ENCODE measurements around the gene TFF2.

TFF2 gene

GRCh38 chr21:42301371-42302075, 49.3 kb downstream of the TFF2 start:
- H3K4me3 ChIP-seq (ENCODE audit: low read depth, low read length) = no peak overlapping the region
- TF ChIP-seq, protein P1, sequence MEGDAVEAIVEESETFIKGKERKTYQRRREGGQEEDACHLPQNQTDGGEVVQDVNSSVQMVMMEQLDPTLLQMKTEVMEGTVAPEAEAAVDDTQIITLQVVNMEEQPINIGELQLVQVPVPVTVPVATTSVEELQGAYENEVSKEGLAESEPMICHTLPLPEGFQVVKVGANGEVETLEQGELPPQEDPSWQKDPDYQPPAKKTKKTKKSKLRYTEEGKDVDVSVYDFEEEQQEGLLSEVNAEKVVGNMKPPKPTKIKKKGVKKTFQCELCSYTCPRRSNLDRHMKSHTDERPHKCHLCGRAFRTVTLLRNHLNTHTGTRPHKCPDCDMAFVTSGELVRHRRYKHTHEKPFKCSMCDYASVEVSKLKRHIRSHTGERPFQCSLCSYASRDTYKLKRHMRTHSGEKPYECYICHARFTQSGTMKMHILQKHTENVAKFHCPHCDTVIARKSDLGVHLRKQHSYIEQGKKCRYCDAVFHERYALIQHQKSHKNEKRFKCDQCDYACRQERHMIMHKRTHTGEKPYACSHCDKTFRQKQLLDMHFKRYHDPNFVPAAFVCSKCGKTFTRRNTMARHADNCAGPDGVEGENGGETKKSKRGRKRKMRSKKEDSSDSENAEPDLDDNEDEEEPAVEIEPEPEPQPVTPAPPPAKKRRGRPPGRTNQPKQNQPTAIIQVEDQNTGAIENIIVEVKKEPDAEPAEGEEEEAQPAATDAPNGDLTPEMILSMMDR (IDR thresholded peaks at IDR 0.05; ENCODE audit: low read depth, low read length) = no peak

DNA sequence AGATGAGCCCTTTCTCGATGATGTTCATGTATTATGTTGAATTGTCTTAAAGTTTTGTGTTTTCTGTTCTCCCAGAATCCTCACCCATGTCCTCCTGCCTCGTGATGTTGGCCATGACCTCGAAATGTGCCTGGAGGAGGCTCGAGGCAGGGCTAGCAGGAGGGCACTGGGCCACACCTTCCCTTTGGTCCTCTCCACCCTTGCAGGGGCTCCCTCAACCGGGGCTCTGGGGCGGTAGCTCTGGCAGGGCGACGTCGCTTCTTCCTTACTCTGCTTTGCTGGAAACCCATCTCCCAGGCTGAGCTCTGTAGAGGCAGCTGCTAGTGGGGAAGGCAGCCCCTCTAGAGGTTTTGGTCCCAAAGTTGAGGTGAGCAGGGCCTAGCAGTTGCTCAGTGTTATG, 49.8 kb downstream of the TFF2 start:
- H3K4me3 ChIP-seq (ENCODE audit: low read depth, low read length) = no peak overlapping the region
- TF ChIP-seq, protein P1 (IDR thresholded peaks at IDR 0.05; ENCODE audit: low read depth, low read length) = no peak

DNA sequence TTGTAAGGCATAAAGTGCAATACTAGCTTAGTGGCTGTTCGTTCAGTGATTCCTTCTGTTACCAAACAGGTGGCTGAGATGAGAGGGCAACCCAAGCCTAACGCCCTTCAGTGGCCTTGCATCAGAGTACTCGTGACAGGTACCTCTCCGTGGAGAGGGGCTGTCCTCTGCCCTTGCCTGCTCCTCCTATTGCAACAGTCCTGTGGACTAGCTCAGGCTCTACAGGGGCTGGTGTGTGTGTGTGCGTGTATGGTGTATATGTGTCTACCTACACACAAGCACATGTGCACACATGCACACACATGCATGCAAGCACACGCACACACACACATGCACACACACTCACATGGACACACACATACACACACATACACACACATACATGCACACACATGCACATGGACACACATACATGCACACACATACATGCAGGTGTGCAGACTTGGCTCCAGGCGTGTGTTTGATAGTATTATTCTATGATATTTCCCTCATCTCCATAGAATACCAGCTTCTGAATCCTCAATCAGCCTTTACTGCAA, 50.7 kb downstream of the TFF2 start:
- no peak overlapping the region for H3K4me3 ChIP-seq (ENCODE audit: low read depth, low read length)
- TF ChIP-seq, protein P1 (IDR thresholded peaks at IDR 0.05; ENCODE audit: low read depth, low read length) = no peak

DNA sequence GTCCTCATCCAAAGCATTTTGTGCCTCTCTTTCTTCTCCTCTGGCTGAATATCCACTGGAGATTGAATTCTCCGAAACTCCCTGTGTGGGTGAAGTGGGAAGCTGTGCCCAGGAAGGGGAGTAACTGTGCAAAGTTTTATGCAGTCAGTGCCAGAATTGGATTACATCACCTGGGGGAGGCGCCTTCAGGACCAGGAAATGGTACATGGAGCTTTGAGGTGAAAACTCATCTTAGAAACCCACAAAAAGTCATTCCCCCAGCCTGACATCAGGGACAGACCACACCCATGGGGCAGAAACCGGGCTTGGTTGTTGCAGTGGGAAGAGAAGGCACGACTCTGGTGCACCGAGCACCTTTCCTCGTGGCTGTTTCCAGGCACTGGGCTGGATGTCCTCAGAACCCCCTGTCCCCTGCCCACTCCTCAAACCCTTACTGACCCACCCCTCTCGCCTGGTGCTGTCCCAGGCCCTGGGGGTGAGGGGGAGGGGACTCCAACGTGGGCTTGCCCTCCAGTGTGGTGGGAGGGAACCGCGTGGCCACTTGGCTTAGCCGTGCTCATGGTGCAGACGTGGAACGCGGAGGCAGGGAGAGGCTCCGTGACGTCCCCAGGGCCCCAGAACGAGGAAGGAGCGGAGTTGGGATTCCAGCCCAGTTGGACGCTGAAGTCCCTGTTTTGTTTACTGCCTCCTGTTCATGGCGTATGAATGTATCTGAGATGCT, 51.3 kb downstream of the TFF2 start:
- H3K4me3 ChIP-seq (ENCODE audit: low read depth, low read length) = no peak overlapping the region
- TF ChIP-seq, protein P1 (IDR thresholded peaks at IDR 0.05; ENCODE audit: low read depth, low read length) = no peak

- H3K4me3 ChIP-seq (ENCODE audit: low read depth, low read length) = no peak overlapping the region
- TF ChIP-seq, protein P1 (IDR thresholded peaks at IDR 0.05; ENCODE audit: low read depth, low read length) = no peak
Observed at GRCh38 chr21:42298657-42299056, 52.1 kb downstream of the TFF2 start.

DNA sequence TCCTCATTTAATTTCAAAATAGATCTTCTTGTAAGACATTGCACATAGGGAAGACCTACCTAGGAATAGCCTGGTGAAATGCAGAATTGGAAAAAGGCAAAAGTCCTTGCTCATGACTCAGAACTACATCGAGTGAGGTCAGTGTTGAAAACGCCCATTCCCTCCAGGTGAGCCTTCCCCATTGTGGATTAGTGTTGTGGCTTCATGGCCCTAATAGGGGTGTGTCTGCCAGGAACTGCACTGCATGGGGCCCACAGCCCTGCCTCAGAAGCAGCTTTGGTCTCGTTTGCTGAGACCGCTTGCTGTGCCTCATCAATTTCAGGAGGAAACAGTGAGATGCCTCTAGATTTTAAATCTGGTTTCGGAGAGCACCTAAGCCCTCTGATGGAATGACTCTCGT, 52.6 kb downstream of the TFF2 start:
- TF ChIP-seq, protein P1 (IDR thresholded peaks at IDR 0.05; ENCODE audit: low read depth, low read length) = no peak
- H3K4me3 ChIP-seq (ENCODE audit: low read depth, low read length) = no peak overlapping the region

DNA sequence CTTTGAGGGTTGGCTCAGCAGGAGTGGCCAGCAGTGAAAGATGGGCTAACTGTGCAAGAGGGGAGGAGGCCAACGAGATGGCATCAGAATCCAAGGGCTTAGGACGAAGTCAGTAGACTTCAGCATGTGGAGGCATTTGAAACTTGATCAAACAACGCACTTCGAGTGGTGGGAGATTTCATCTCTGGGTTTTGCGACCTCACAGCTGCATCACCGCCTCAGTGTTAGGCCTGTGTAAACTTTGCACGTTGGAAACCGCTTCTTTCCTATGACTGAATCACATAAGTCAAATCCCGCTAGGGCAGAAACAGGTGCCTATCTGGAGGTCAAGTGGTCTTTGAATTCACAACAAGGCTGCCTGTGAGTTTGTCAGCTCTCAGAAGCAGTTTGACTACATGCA, 53.4 kb downstream of the TFF2 start:
- H3K4me3 ChIP-seq (ENCODE audit: low read depth, low read length) = no peak overlapping the region
- TF ChIP-seq, protein P1 (IDR thresholded peaks at IDR 0.05; ENCODE audit: low read depth, low read length) = no peak

All from WI38 (cell line).